GM18526 (cell line): Measurements from ENCODE around the gene IMMP2L.

ENCODE experiments used
- POLR2A ChIP-seq: IDR thresholded peaks from 3 replicates; pipeline ENCODE4 v1.6.1; 2011; ENCODE audit not compliant: insufficient read length; ENCODE audit errors: extremely low read depth

The IMMP2L gene

DNA sequence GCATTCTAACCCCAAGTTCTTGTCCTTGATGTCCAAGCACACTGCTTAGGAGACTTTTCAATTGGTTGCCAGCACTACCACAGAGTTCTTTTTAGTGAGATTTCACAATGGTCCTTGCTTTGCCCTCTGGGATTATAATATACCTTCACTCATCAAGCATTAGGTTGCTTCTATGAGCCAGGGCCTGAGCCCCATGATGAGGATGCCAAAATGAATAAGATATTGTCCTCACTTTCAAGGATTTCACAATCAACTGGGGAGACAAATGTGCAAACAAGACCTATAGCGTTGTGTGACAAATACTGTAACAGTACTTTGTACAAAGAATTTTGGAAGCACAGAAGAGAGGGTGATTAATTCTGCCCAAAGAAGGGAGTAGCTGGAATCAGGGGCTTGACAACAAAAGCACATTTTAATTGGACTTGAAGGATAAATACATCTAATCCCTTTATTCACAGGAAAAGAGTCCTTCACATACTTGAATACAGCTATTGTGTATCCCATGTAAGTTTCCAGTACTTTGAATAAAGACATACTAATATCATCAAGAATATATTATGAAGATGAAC lies 734.9 kb downstream of the IMMP2L start:
- no peak for TF ChIP-seq POLR2A

DNA sequence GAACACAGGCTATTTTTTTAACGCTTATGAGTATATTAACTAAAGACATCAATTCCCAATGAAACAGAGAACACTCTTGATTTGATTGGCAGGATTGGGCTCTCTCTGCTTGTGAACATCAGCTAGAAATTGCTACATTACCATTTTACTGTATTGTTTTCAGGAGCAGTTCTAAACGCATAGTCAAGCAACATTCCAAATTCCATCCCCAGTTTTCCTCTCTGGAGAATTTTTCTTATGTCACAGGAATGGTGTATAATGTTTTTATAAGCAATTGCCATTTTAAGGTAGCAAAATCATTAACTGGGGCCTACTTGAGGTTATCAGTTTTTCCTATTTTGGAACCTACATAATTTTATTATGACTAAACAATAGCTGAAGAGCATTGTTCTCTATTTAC lies 748.3 kb downstream of the IMMP2L start:
- TF ChIP-seq POLR2A, result no peak

DNA sequence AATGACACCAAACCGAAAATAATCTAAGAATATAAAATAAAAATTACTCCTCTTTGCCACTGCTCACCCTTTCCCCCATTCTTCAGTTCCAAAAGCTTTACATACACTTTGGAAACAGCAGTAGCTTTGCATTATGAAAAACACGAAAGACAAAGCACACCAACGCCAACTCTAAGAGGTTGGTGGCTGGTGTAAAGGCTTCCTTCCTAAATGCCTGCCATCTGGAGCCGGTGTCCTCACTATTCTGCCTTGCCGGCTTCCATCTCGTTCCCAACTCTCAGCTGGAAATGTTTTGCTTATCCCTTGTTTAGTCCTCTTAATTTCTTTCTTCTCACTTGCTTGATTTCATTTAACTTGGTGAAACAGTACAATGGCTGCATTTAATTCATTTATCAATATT lies 752.5 kb downstream of the IMMP2L start:
- TF ChIP-seq POLR2A, result no peak

DNA sequence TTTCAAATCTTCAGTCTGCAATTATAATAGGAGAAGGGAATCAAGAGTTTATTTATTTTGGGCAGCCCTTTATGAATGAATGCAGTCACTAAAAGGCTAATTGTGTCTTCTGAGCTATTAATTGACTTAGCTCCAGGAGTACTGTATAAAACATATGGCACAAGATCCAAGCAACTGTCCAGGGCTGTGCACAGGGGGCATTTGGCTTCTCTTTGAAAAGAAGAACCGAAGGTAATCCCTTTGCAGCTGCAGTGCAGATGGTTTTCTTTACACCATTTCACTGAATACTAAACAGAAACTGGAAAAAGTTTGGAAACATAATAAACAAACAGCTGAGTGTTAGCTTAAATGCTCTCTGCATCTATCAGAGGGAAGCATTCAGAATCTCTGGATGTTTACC lies 753.9 kb downstream of the IMMP2L start:
- no peak for TF ChIP-seq POLR2A

DNA sequence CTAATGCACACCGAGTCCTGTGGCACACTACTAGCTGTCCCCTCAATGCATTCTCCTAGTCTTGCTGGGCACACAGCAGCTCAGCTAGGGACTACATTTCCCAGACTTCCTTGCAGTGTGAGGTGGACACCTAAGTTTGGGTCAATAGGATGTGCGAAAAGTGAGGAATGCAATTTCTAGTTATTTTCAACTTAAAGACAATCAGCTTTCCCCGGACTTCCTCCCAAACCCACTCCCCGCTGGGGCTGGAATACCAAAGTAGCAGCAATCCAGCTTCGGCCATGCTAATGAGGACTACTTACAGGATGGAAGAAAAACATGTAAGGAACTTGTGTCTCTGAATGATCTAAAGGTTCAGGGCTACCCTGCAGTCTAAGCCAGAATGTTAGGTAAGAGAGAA lies 757.8 kb downstream of the IMMP2L start:
- TF ChIP-seq POLR2A, result no peak

DNA sequence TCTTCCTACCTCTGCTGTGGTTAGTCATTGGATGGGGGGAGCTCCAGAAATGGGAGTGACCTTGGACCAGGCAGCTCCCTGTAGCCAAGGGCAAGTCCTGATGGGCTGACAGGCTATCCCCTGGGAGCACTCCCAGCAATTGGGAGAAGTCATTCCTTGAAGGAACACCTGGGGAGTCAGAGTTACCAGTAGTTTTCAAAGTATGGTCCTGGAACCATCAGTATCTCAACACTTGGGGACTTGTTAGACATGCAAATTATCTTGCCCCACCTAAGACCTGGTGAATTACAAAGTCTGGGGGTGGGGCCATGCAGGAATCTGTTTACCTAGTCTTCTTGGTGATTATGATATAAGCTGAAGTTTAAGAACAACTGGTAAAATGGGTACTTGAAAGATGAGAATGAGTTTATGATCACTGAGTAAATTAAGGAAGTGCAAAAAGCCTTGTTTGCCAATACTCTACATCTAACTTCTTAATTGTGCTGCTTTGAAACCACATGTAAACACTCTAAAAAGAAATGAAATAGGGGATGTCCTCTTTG lies 758.6 kb downstream of the IMMP2L start:
- no peak for TF ChIP-seq POLR2A

DNA sequence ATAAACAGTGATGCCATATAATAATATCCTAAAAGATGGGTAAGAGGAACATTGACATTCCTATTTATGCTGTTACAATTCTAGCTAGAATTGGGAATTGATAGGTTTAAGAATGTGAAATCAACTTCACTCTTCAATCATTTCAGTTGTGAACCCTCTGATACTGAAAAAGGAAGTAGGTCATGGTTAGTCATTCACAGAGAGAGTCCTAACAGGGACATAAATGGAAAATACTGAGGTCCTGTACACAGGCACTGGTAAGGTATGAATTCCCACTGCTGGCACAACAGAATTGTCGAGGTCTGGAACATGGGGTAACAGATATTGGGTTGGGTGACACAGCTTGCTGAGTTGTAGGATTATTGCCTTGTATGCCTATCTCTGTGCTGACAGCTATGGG lies 760.8 kb downstream of the IMMP2L start:
- no peak for TF ChIP-seq POLR2A

DNA sequence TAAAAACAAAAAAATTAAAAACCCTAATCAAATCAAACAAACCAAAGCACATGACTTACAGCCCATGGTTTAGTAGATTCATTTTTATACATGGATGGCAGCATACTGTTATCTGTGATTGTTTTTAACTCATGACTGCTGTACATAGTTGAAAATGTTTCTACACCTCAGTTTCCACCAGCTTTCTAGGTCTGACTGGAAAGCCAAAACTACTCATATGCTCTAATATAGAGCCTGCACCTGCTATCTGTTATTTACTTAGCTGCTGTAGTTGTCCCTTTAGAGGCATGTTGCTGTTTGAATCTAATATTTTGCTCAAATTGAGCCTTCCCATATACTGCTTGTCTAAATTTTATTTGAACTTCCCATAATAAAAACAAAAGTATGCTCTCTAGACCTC lies 761.3 kb downstream of the IMMP2L start:
- TF ChIP-seq POLR2A, result no peak

DNA sequence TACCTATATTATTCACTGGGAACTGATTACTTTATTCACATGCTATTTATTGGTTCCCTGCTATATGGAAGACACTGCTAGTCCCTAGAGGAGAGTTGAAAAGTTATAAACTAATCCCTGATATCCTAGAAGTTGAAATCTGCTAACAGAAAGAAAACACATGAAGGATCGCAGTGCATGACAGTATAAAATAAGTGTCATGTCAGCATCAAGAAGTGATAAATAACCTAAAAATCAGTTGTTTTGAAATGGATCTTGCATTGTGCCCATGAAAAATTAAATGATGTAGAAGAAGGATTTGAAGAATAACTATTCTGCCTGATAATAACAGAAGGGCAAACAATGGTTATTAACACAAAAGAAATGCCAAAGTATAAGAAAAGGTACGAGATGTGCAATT lies 764.6 kb downstream of the IMMP2L start:
- no peak for TF ChIP-seq POLR2A

DNA sequence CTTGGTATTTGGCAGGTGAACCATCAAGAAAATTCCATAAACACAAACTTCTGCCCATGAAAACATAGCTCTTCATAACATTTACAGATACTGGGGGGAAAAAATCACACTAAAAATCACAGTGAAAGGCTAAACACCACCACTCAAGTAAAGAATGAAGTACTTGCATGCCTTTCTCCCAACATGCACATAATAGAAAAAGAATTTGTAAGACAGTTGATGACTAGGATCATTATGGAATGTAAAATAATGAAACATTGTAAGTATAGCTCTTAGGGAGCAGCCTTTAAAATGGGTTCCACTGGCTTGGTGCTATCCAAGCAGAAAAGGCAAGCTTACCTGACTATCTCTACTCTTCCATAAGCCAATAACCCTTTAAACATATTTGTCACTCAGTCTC lies 771.3 kb downstream of the IMMP2L start:
- TF ChIP-seq POLR2A, result no peak

DNA sequence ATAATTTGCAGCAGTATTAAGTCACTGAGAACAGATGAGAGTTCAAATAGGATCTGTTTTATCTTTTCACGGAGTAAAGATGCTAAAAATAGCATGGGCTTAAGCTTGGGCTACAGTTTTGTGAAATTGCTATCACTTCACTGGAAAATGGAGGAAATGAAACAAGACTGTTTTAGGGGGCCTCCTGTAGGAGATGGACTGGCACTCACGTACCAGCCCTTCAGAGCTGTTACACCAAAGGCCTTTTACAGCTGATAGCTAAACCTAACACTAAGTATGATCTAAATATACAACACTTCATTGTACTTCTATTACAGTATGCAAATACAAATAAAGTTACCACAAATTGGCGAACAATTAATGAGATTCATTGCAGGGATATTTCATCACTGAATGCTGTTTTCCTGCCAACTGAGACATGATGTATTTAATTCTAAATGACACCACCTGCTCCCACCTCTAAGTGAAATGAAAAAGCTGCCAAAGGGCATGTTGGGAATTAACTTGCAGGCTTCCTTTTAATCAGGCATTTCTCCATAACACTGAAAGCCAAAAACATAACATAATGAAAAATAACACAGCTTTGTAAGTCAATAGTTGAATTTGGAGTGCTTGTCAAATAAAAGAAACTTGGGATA lies 775.8 kb downstream of the IMMP2L start:
- no peak for TF ChIP-seq POLR2A

DNA sequence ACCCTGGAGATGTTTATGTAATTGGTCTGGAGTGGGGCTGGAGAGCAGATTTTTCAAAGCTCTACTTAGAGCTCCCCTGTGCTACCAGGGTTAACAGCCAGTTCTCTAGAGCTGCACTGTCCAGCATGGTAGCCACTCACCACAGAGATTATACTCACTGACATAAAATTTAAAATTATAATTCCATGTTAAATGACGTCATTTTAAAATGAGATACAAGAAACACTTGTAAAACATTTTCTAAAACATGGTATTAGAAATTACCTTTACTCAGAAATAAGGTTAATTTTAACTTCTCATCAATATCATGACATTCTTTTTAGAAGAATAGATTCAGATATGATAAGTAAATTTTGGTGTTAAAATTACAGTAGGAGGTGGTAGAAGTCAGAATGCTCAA lies 777.5 kb downstream of the IMMP2L start:
- no peak for TF ChIP-seq POLR2A

DNA sequence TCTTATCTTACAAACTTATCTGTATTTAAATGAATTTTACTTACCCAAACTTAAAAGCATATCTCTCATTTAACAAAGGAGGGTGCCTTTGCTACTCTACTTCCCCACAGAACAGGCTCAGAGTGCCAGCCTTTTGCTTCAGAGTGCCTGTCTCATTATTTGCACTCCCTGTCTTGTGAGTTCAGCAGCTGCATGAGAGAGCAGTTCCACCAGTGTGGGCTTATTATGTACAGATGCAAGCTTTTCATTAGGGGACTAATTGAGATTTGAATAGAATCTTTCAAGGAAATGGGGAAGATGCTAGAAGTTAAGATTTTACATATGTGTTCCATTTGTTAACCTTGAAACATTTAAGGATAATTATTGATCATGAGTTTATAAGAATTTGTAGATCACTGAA lies 781.6 kb downstream of the IMMP2L start:
- no peak for TF ChIP-seq POLR2A

DNA sequence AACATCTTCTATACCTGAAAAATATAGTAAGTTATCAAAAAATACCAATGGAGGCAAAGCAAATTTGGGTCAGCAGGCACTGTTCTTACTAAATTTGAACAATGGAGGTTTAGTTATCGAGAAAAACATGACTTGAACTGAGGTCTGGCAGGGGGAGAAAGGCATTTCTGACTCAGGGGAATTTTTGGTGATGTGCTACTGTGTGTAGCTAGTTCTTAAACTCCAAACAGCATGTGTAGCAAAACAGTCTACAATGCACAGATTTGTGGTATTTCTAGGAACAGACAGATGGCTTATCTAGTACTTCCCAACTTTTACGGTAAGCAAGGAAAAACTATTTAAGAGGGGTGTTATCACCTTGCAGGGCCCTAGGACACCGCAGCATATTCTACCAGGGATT lies 783.0 kb downstream of the IMMP2L start:
- TF ChIP-seq POLR2A, result no peak

DNA sequence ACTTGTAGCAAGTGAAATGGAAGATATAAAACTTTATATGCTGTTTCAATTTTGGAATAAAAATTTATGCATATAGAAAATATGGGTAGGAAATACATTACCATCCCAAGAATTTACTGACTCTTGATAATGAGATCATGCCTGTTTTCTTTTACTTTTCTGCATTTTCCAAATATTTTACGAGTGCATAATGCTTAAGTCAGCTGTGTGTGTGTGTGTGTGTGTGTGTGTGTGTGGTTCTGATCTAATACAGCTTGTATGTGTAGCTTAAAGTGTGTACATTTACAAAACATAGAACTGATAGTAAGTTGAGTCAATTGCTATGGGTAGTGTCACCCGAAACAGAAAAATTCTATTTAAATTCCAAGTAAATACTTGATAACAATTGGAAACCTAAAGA lies 787.2 kb downstream of the IMMP2L start:
- TF ChIP-seq POLR2A, result no peak

DNA sequence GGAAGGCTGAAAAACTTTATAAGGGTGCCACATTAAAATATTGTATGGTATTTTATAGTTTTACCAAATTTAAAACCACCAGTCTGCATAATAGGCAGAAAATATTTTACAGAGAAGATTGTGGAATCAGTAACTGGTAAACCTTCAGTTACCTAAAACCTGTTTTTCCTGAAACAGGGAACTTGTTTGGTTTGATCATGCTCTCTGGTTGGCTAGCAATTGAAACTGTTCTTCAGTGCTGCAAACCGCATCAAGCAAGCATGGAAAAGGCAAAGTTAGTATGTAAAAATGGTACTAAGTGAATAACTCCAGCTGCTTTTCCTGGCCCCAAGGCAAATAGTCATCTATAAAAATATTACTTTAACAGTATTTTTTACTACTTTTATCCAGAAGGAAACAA lies 788.2 kb downstream of the IMMP2L start:
- no peak for TF ChIP-seq POLR2A

DNA sequence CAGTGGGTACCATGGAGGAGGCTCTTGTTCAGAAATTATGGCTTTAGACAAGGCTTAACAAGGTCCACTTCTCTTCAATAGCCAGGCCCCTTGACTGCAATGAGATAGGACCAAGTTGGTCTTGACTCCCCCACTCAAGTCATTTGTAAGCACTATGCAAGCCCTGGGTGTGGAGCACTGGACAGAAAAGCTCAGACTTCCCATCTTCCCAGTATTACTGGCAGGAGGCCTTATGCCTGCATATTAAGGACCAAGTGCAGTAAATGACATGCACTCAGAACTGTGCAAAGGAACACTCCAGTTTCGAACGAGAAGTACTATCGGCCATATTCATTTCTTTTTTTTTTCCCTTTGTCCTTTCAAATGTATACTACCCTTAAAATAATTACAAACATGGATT lies 789.7 kb downstream of the IMMP2L start:
- no peak for TF ChIP-seq POLR2A

DNA sequence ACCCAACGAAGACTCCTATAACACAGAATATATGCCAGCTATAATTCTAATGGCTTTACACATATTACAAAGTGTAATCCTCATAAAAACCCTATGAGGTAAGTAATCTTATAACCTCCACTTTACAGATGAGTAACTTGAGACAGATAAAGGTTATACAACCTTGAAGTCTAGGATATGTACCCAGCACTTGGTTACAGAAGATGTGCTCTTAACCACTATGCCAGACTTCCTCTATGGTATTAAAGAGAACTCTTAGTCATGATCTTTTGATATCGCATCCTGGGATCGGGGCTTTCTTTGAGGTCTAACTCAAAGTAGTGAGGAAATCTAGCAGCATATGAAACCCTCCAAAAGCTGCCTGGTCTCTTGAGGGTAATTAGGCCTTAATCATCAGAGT lies 790.6 kb downstream of the IMMP2L start:
- TF ChIP-seq POLR2A, result no peak

DNA sequence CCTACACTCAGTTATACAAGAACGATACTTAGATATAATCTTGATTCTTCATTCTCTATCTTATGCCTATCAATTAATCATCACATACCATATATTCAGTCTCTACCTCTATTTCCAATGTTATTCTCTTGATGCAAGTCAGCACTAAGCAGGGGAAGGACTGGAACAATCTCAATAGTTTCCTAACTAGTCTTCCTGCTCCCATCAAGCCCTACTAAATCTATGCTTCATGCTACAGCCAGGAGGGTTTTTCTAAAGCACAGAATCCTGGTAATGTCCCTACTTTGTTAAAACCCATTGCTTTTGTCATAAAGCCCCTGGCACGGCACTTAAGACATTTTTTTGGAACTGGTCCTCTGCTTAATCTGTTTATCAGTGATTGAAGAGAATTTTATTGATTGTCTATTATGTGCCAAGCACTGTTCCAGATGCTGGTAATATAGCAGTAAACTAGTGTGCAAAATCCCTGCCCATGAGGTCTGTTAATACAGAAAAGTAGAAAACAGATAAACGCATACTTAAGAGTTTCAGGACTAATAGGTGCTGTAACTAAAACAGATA lies 794.7 kb downstream of the IMMP2L start:
- no peak for TF ChIP-seq POLR2A
